Gastrocnemius medialis (tissue), 4 donors: Measurements from ENCODE around the gene WDFY4.

Experiments
- CTCF ChIP-seq, 5 experiments: fragments of 450-650 bp in 3 of 5; fragments of 200-600 bp in 2 of 5; sonication (generic) in 2 of 5; IDR thresholded peaks in 4 of 5; conservative IDR thresholded peaks in 1 of 5; 1 replicate in 4 of 5; 2 replicates in 1 of 5; pipeline ENCODE4 v1.5.1; 2016 to 2019; ENCODE audit warnings: antibody characterized with exemption in 5 of 5, mild to moderate bottlenecking in 3 of 5, moderate library complexity in 3 of 5
- POLR2A ChIP-seq, 2 donors: fragments of 450-650 bp; IDR thresholded peaks; one replicate each; pipeline ENCODE4 v1.6.1; 2017; ENCODE audit warnings: antibody characterized with exemption in 2 of 2, mild to moderate bottlenecking in 2 of 2, moderate library complexity in 2 of 2

GRCh38 chr10:48716416-48716815 is 31.7 kb downstream of the WDFY4 start:
- TF ChIP-seq CTCF (IDR thresholded peaks at IDR 0.05 in 4 of 5, conservative IDR thresholded peaks at IDR 0.05 in 1 of 5) (no peak), POLR2A (IDR thresholded peaks at IDR 0.05) (no peak)
